GM10266 (cell line): ENCODE measurements around the gene ACER1.

Experiments
- DNase-seq: peaks from one replicate; pipeline ENCODE4 v3.0.0; 2012; ENCODE audit errors: extremely low spot score
- TF ChIP-seq, protein P1 (sequence below): IDR thresholded peaks from 2 replicates; pipeline ENCODE4 v1.5.1; 2012; ENCODE audit warnings: mild to moderate bottlenecking, low read depth; ENCODE audit not compliant: control insufficient read depth, insufficient read depth; ENCODE audit errors: missing control alignments

The ACER1 gene

DNA sequence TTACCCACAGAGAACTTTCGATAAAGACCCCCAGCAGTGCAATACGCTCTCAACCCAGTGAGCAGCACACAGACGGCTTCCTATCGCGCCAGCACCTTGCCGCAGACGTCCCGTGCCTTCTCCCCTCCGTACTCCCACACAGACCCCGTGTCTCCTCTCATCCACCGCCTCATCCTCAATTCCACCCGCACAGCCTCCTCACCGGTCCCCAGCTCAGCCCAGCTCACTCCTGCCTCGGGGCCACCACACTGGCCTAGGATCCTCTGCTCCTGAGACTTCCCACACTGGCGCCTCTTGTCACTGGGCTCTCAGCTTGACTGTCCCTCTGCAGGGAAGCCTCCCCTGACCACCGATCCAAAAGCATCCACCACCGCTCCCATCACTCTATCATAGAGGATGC, 62.6 kb downstream of the ACER1 start:
- TF ChIP-seq, protein P1, sequence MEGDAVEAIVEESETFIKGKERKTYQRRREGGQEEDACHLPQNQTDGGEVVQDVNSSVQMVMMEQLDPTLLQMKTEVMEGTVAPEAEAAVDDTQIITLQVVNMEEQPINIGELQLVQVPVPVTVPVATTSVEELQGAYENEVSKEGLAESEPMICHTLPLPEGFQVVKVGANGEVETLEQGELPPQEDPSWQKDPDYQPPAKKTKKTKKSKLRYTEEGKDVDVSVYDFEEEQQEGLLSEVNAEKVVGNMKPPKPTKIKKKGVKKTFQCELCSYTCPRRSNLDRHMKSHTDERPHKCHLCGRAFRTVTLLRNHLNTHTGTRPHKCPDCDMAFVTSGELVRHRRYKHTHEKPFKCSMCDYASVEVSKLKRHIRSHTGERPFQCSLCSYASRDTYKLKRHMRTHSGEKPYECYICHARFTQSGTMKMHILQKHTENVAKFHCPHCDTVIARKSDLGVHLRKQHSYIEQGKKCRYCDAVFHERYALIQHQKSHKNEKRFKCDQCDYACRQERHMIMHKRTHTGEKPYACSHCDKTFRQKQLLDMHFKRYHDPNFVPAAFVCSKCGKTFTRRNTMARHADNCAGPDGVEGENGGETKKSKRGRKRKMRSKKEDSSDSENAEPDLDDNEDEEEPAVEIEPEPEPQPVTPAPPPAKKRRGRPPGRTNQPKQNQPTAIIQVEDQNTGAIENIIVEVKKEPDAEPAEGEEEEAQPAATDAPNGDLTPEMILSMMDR: no peak
- DNase-seq: no peak

DNA sequence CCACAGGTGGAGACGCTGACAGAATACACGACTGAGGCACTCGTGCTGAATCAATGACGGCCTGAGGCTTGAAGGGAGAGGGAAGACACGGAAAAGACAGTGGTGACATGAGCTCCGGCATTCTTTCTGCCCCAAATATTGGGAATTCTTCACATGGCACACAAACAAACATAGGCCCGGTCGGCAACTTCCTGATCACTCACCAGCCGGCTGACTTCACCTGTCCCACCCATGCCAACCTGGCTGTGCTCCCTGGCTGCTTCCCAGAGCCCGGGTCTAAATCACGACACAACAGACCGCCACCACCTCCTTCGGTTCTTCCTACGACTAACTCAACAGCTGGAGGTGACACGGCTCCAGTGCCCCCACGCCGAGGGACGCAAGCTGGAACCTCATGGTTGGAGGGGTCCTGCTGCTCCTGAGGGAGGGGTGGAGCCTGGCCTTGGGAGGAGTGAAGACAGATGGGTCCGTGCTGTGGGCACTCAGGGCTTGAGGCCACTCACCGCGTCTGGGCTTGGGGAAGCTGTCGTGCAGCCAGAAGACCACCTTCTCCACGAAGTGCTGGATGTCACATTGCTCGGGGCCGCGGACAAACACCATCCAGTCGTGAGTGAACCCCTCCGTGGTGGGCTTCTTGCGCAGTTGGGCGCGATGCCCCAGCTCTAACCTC, 63.2 kb downstream of the ACER1 start:
- TF ChIP-seq, protein P1: no peak
- no peak for DNase-seq

DNA sequence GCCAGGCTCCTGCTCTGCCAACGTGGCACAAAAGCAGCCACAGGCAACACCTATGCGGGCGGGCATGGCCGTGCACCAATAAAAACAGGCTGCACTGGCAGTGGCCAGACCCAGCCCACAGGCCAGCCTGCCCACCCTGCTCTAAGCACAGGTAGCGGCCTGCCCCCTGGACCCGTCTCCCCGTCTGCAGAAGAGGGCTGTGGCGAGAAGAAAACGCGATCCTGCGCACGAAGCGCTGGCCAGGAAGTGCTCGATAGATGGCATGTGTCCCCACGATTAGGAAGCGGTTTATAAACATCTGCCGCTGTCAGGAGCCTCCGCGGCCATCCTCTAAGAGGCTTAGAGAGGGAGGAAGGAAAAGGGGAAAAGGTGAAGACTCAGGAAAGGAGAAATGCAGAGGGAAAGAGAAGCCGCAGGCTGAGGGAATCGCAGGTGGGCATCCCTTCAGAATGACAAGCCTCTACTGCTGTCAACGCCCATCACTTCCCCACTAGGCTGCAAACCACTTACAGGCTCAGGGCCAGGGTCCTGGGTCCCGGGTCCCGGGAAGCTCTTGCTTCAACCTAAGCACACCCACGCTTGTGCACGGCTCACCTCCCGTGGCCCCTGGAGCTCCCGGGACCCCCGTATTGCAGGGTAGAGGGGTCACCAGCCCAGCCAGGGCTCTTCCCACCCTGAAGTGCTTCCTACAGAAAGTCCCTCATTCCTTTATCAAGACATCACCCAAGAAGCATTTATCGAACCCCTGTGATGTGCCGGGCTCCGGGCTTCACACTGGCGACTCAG, 64.1 kb downstream of the ACER1 start:
- TF ChIP-seq, protein P1: no peak
- no peak for DNase-seq

DNA sequence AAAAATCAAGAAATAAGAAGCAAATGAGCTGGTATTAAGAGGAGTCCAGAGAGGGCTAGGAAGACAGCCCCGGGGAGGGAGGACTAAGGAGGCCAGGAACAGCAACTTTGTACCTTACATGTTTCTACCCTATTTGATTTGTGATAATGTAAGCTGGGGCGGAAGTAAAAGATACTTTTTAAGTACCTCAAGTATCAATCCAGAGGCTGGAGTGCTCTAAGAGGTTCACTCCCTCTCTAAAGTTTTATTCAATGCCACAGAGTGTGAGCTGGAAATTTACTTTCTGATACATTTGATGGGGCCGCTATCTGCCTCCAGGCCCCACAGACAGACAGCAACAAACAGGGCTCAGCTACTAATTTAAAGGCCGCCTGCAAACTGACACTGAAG, 65.0 kb downstream of the ACER1 start:
- no peak for DNase-seq

DNA sequence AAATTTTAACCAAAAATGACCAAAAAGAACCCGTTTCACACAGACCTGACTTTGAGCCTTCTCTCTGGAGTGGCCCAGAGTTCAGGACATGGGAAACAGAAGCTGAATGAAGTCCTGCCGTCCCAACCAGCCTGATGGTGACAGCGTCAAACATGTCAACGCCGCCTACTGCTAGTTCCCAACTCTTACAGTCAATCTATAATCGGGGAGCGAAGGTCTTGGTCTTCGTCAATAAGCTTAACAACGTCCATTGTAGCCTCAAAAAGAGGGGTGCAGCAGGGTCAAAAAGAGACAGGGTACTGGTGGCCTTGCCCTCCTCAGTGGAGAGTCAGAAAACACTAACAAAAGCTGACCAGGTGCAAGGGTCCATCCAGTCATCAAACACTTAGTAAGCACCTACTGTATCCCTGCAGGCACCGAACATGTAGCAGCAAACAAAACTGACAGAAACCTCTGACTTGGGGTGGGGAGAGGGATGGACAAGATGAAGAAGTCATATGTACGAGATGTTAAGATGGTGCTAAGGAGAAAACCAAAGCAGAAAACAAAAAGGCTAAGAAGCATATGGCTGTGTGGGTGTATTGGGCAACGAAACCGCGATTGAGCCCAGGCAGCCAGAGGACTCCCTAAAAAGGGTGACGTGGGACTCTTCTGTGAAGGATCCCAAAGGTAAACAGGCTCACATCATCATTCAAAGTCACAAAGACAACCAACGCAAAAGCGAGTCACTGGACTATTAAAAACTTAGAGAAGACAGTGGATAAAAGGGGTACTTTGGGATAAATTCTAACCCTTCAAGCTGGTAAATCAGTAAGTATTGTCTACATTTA, 65.6 kb downstream of the ACER1 start:
- DNase-seq: no peak

More for the DNA sequence above, 65.0 kb downstream of the ACER1 start:
- TF ChIP-seq, protein P1: no peak

DNA sequence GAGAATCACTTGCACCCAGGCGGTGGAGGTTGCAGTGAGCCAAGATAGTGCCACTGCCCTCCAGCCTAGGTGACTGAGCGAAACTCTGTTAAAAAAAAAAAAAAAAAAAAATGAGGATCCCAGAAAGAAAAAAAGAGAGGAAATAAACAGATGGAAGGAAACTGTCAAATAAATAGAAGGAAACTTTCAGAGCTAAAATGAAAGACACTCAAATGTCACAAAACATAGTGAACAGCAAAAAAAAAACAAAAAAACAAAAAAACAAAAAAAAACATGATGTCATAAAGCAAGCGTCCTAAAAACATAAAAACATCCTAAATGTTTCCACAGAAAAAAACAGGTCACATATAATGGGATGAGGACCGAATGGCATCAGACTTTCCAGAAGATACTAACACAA, 68.6 kb downstream of the ACER1 start:
- TF ChIP-seq, protein P1: no peak
- no peak for DNase-seq

More for the DNA sequence above, 65.6 kb downstream of the ACER1 start:
- TF ChIP-seq, protein P1: no peak
